ENCODE data around the gene ZNF710.

DNA sequence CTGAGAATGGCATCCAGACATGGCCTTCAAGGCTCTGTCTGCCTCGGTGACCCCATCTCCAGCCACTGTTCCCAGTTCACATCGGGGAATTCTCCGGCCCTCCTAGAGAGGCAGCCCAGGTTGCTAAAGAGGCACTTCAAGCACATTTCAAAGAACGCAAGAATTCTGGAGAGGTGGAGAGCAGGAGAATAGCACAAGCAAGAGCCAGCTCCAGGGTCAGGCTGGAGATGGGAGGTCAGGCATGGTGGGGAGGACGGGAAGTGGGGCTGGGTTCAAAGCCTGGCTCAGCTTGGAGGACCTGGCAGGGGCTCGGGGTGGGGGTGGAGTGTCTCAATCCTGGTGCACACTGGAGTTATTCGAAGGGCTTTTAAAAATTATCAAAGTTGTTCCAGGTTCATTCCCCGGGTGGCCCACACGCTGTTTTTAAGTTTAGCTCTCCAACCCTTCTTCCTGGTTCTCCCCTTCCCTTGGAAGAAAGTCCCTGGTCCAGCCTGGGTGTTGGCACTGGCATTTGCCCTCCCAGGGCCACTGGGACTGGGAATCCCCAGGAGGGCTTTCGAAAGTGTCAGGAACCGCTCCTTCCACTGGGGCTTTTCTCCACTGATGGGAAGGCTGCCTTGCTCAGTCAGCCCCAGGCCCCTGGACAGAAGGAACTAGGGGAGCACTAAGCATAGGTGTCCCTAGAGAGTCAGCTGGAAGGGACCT is 35.8 kb downstream of the ZNF710 start:
- TF ChIP-seq, protein P1, sequence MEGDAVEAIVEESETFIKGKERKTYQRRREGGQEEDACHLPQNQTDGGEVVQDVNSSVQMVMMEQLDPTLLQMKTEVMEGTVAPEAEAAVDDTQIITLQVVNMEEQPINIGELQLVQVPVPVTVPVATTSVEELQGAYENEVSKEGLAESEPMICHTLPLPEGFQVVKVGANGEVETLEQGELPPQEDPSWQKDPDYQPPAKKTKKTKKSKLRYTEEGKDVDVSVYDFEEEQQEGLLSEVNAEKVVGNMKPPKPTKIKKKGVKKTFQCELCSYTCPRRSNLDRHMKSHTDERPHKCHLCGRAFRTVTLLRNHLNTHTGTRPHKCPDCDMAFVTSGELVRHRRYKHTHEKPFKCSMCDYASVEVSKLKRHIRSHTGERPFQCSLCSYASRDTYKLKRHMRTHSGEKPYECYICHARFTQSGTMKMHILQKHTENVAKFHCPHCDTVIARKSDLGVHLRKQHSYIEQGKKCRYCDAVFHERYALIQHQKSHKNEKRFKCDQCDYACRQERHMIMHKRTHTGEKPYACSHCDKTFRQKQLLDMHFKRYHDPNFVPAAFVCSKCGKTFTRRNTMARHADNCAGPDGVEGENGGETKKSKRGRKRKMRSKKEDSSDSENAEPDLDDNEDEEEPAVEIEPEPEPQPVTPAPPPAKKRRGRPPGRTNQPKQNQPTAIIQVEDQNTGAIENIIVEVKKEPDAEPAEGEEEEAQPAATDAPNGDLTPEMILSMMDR (IDR thresholded peaks at IDR 0.05; ENCODE audit: insufficient read depth, low read length), result no peak
- no peak for TF ChIP-seq GABPA (IDR thresholded peaks at IDR 0.05; ENCODE audit: low read depth)

Measured in HL-60 (cell line).